Bronchial epithelial cell (primary cell): ENCODE results near the gene B4GALT6. TPM values are rescaled to one million over a fixed set of nuclear protein-coding genes. Genes with fewer than 3 reads are reported as not detected.
A peak's percentile ranks its signal among the peaks of the same experiment; 100 is the strongest.

Source experiments
- DNase-seq: peaks from one replicate; pipeline ENCODE4 v3.0.0-alpha.2; 2010; ENCODE audit warnings: low read depth
- FAIRE-seq: peaks from 2 replicates; lab custom pipeline; 2011; peaks lifted over from hg19 to GRCh38; lab: Jason Lieb, UNC
- H3K27me3 ChIP-seq: 2 replicates; pipeline ENCODE4 v1.5.1; 2011; ENCODE audit warnings: low read length; ENCODE audit not compliant: control insufficient read depth, insufficient read depth
- H3K36me3 ChIP-seq: 2 replicates; pipeline ENCODE4 v1.5.1; 2011; ENCODE audit warnings: low read length; ENCODE audit not compliant: control insufficient read depth, insufficient read depth
- H3K4me3 ChIP-seq: 2 replicates; pipeline ENCODE4 v1.5.1; 2011; ENCODE audit warnings: mild to moderate bottlenecking, low read depth, low read length, control low read depth
- total RNA-seq: library from RNA; depleted of rRNA; stranded (reverse); fragments of >200 nt; gene quantifications from 2 replicates; pipeline ENCODE4 v1.2.1, GENCODE V29; 2014
- TF ChIP-seq, protein P1 (sequence below): IDR thresholded peaks from 2 replicates; pipeline ENCODE4 v1.5.1; 2011; ENCODE audit warnings: mild to moderate bottlenecking, moderate library complexity, low read length, control low read depth, inconsistent platforms; ENCODE audit not compliant: insufficient read depth, severe bottlenecking

B4GALT6 gene
- total RNA-seq, 1 donor from 2014 or later: 2.4 TPM

DNA sequence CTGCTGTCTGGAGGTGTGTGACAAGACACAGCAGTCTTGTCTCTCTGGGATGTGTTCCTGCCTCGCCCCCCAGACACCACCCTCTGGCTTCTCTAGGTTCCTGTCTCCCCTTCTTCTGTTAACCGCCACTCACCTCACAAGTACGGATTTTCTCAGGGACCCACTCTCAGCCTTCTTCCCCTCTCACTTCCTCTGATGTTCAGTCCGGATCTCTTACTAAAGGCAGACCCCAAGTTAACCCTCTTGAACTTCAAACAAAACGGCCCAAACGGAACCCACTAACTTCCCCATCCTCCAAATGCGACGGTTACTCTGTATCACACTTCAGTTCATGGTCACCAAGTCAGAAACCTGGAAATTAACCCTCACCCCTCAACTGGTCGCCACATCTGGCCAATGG lies 32.0 kb downstream of the B4GALT6 start:
- H3K27me3 ChIP-seq: no peaks in the 10 kb centered on the region
- FAIRE-seq: peak; percentile 43
- TF ChIP-seq, protein P1, sequence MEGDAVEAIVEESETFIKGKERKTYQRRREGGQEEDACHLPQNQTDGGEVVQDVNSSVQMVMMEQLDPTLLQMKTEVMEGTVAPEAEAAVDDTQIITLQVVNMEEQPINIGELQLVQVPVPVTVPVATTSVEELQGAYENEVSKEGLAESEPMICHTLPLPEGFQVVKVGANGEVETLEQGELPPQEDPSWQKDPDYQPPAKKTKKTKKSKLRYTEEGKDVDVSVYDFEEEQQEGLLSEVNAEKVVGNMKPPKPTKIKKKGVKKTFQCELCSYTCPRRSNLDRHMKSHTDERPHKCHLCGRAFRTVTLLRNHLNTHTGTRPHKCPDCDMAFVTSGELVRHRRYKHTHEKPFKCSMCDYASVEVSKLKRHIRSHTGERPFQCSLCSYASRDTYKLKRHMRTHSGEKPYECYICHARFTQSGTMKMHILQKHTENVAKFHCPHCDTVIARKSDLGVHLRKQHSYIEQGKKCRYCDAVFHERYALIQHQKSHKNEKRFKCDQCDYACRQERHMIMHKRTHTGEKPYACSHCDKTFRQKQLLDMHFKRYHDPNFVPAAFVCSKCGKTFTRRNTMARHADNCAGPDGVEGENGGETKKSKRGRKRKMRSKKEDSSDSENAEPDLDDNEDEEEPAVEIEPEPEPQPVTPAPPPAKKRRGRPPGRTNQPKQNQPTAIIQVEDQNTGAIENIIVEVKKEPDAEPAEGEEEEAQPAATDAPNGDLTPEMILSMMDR: no peak

GRCh38 chr18:31651369-31651768 lies 33.0 kb downstream of the B4GALT6 start:
- no peak for DNase-seq
- TF ChIP-seq, protein P1: no peak
- Histone ChIP-seq H3K27me3 (no peaks in the 10 kb centered on the region), H3K4me3 (no peak overlapping the region), H3K36me3 (no peaks in the 10 kb centered on the region)
- no peak for FAIRE-seq

More for the DNA sequence above, 32.0 kb downstream of the B4GALT6 start:
- H3K4me3 ChIP-seq: no peak overlapping the region
- no peaks in the 10 kb centered on the region for H3K36me3 ChIP-seq
- no peak for DNase-seq

DNA sequence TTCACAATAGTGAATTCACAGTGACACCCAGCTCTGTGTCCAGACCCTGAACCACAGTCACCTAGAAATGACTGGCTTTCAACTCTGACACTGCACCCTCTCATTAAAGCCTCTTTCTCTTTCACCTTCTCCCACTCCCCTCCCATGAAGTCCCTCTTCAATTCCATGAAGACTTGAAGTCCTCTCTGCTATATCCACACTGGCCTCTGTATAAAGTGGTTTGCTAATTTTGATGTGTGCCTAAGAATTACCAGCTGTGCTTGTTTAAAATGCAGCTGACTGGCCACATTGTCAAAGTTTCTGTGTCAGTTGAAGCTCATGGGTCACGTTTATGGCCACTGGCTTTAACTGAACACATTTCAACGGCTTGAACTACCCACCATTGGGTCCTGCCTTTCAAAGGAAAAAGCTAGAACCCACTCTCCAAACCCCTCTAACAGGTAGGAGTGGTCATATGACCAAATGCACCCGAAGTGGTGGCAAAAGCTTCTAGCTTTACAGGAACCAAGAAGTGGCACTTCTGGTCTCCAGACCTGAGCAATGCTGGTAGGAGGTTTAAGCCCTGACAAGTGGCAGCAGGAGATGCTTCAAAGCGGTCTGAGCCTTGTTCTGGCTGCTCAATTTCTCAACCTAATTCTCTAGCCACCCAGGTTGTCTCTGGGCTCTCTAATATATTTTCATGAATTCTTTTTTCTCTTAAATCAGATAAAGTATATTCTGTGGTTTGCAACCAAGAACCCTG lies 34.2 kb downstream of the B4GALT6 start:
- FAIRE-seq: no peak
- no peaks in the 10 kb centered on the region for H3K27me3 ChIP-seq
- H3K4me3 ChIP-seq: no peak overlapping the region
- TF ChIP-seq, protein P1: no peak
- H3K36me3 ChIP-seq: no peaks in the 10 kb centered on the region
- DNase-seq: no peak

- FAIRE-seq (no peak), DNase-seq (no peak)
- Histone ChIP-seq H3K36me3 (no peaks in the 10 kb centered on the region), H3K27me3 (no peaks in the 10 kb centered on the region), H3K4me3 (no peak overlapping the region)
- TF ChIP-seq, protein P1: no peak
These were observed 34.9 kb downstream of the B4GALT6 start for GRCh38 chr18:31649449-31649848.

- DNase-seq: peak; percentile 68
- Histone ChIP-seq H3K36me3 (no peaks in the 10 kb centered on the region), H3K4me3 (no peak overlapping the region), H3K27me3 (no peaks in the 10 kb centered on the region)
- FAIRE-seq: no peak
- TF ChIP-seq, protein P1: no peak
These were observed 35.4 kb downstream of the B4GALT6 start for GRCh38 chr18:31648966-31649429.
